NCI-H1930 (cell line): ENCODE results near the gene RTCB.
A peak's percentile ranks its signal among the peaks of the same experiment; 100 is the strongest.
"Not testable (repeated sequence)": the region's sequence is repeated elsewhere in the genome, so short reads cannot be mapped to it uniquely, and the experiment has no call there.

Experiments
- DNase-seq, 2 experiments: peaks; one replicate each; lab custom pipeline; 2025; lab: John Stamatoyannopoulos, UW

The RTCB gene

GRCh38 chr22:32389685-32390084 lies 22.4 kb downstream of the RTCB start:
- DNase-seq = peak in 1 of 2 experiments; percentile 28

GRCh38 chr22:32385681-32386080 lies 26.4 kb downstream of the RTCB start:
- no peak for DNase-seq

- DNase-seq = no peak
Measured at GRCh38 chr22:32380991-32381390, 31.1 kb downstream of the RTCB start.

GRCh38 chr22:32378707-32379272 lies 33.3 kb downstream of the RTCB start:
- DNase-seq = peak; percentile 52 to 56

GRCh38 chr22:32376681-32377080 lies 35.4 kb downstream of the RTCB start:
- DNase-seq = no peak

GRCh38 chr22:32375678-32376450 lies 36.2 kb downstream of the RTCB start:
- no peak for DNase-seq

GRCh38 chr22:32364210-32364609 lies 47.8 kb downstream of the RTCB start:
- DNase-seq = no peak

- DNase-seq = no peak
Measured at GRCh38 chr22:32361257-32361656, 50.8 kb downstream of the RTCB start.

GRCh38 chr22:32360096-32360495 lies 52.0 kb downstream of the RTCB start:
- not testable (repeated sequence) for DNase-seq

GRCh38 chr22:32357567-32357966 lies 54.5 kb downstream of the RTCB start, which contains the start of gene RFPL3:
Gene RFPL3, plus strand, starts transcription at chr22:32357867. Its CDS starts 205 bp downstream, at chr22:32358072.
- not testable (repeated sequence) for DNase-seq

- no peak for DNase-seq
Measured at GRCh38 chr22:32355760-32356159, 56.3 kb downstream of the RTCB start.

GRCh38 chr22:32354360-32355351 lies 57.4 kb downstream of the RTCB start:
- no peak for DNase-seq

- DNase-seq = no peak
Measured at GRCh38 chr22:32353840-32354239, 58.2 kb downstream of the RTCB start.

GRCh38 chr22:32353292-32353691 lies 58.8 kb downstream of the RTCB start:
- DNase-seq = no peak

- no peak for DNase-seq
Measured at GRCh38 chr22:32352681-32353080, 59.4 kb downstream of the RTCB start.

GRCh38 chr22:32351875-32352274 lies 60.2 kb downstream of the RTCB start:
- DNase-seq = not testable (repeated sequence)

- DNase-seq = no peak
Measured at GRCh38 chr22:32348031-32348611, 63.9 kb downstream of the RTCB start.

- no peak for DNase-seq
Measured at GRCh38 chr22:32343941-32344340, 68.1 kb downstream of the RTCB start.

- no peak for DNase-seq
Measured at GRCh38 chr22:32342977-32343376, 69.1 kb downstream of the RTCB start.

- no peak for DNase-seq
Measured at GRCh38 chr22:32341122-32341740, 70.8 kb downstream of the RTCB start.

GRCh38 chr22:32340411-32340810 lies 71.6 kb downstream of the RTCB start:
- no peak for DNase-seq
